Measurements from ENCODE around the gene IQCH. TPM values are rescaled to one million over a fixed set of nuclear protein-coding genes. Genes with fewer than 3 reads are reported as not detected.

Gene IQCH
- 1.1 and 1.9 TPM in 2 replicates for total RNA-seq (2021)
- long read RNA-seq, partial matches to known transcripts, result 4 of 14 reads
- long read RNA-seq, other reads (novel, unspliced or antisense), result 8 of 14 reads

GRCh38 chr15:67254238-67255175 is at the start of gene IQCH, which contains the start of gene AAGAB:
IQCH (plus strand) TSS chr15:67254786; CDS start chr15:67254897, 111 bp downstream.
AAGAB (minus strand) TSS chr15:67254661; CDS start chr15:67254631, 30 bp downstream.
- Mint-ChIP-seq H3K27me3 (ENCODE audit: low read depth) (peaks cover 23% of the 10 kb centered on the region), H3K36me3 (ENCODE audit: insufficient read depth in 1 of 3, low read depth in 3 of 3) (no peaks in the 10 kb centered on the region; a peak in 1 of 7 replicates), H3K4me1 (peaks cover 7 to 13% of the 10 kb centered on the region in 2 experiments), H3K27ac (peak within 1 kb of the TSS; percentile 77 to 97 (median 94); a peak in 5 of 7 replicates), H3K9me3 (no peaks in the 10 kb centered on the region), H3K4me3 (peak within 1 kb of the TSS; percentile 96 to 99)
- no peak within 1 kb of the TSS for H3K18ac ChIP-seq (ENCODE audit: insufficient read length, low read depth, low read length)
- no peak within 1 kb of the TSS for H2BK20ac ChIP-seq (ENCODE audit: low read depth, low read length, poor library complexity, severe bottlenecking)
- H3K9ac ChIP-seq (ENCODE audit: extremely low read depth, insufficient read length, low read length), result peak within 1 kb of the TSS; percentile 28
- no peak within 1 kb of the TSS for H4K8ac ChIP-seq (replicated peaks; ENCODE audit: insufficient read length, low read depth, low read length)
- H3K23ac ChIP-seq (ENCODE audit: insufficient read length, low read depth, low read length), result no peak within 1 kb of the TSS
- H3K4ac ChIP-seq (ENCODE audit: low read depth, low read length), result no peak within 1 kb of the TSS
- H3K27me3 ChIP-seq (ENCODE audit: insufficient read depth, low read length), result no peaks in the 10 kb centered on the region
- no peak within 1 kb of the TSS for H2BK5ac ChIP-seq (ENCODE audit: insufficient read length, low read length)
- H3K9me3 ChIP-seq (ENCODE audit: control insufficient read depth, low read depth, low read length), result no peaks in the 10 kb centered on the region
- no peak within 1 kb of the TSS for H3K27ac ChIP-seq (ENCODE audit: insufficient read length, low read depth, low read length)
- peak; percentile 98 for DNase-seq
- H4K20me1 ChIP-seq (ENCODE audit: control insufficient read depth, insufficient read depth, insufficient read length), result no peaks in the 10 kb centered on the region
- H3K79me1 ChIP-seq (ENCODE audit: insufficient read depth, low read depth, low read length, poor library complexity, severe bottlenecking), result peaks cover 2% of the 10 kb centered on the region
- no peaks in the 10 kb centered on the region for H3K4me1 ChIP-seq (ENCODE audit: insufficient read depth, low read length)
- no peak within 1 kb of the TSS for H2BK12ac ChIP-seq (ENCODE audit: insufficient read length, low read depth, low read length)
- no peak within 1 kb of the TSS for H4K91ac ChIP-seq (ENCODE audit: insufficient read length, low read depth, low read length)
- WGBS (ENCODE audit: extremely low coverage, insufficient read length, low lambda C conversion rate), result no CpG with 5 or more reads among the region's 76 CpGs
- H3K79me2 ChIP-seq (ENCODE audit: insufficient read depth, low read length), result peaks cover 2% of the 10 kb centered on the region; the same call in 1 of the 2 replicates
- H4K5ac ChIP-seq (ENCODE audit: insufficient read length, low read depth, low read length), result no peak within 1 kb of the TSS
- H3K4me2 ChIP-seq (ENCODE audit: insufficient read depth, insufficient read length, low read length), result peak within 1 kb of the TSS; percentile 75
- H3K56ac ChIP-seq (ENCODE audit: insufficient read length, low read depth, low read length), result no peak within 1 kb of the TSS
- H3K23me2 ChIP-seq (ENCODE audit: insufficient read length, low read depth, low read length, poor library complexity, severe bottlenecking), result no peaks in the 10 kb centered on the region
- H2BK120ac ChIP-seq (ENCODE audit: low read depth, low read length, poor library complexity, severe bottlenecking), result no peak within 1 kb of the TSS
- H2AK5ac ChIP-seq (ENCODE audit: insufficient read length, low read length), result no peak within 1 kb of the TSS
- no peak within 1 kb of the TSS for H3T11ph ChIP-seq (ENCODE audit: low read length)
- H3K14ac ChIP-seq (ENCODE audit: insufficient read depth, low read length), result peak within 1 kb of the TSS; percentile 42; the same call in 1 of the 2 replicates
- no peak for TF ChIP-seq CTCF (conservative IDR thresholded peaks at IDR 0.05)
- H2AFZ ChIP-seq (ENCODE audit: low read length), result no peak within 1 kb of the TSS
- no peak within 1 kb of the TSS for H2BK15ac ChIP-seq (ENCODE audit: low read depth, low read length)

All from H9 (cell line).